GM12878 (cell line): Measurements from ENCODE around the gene CNPY1. TPM values are rescaled to one million over a fixed set of nuclear protein-coding genes. Genes with fewer than 3 reads are reported as not detected.

Experiments
- ATAC-seq: fragments of 200-7000 bp; cut with Tn5 transposase; 3 replicates; pipeline ENCODE4 v1.9.1; 2020; ENCODE audit warnings: mild to moderate bottlenecking, moderate library complexity
- BruUV-seq: library from RNA; stranded (reverse); fragments of 400-500 nt; replicated peaks from 2 replicates; lab custom pipeline; 2021; lab: Mats Ljungman, UMichigan
- CTCF ChIA-PET: fragments of 300-600 bp; sonication (Branson Sonifier 250); formaldehyde crosslinking; extraction: SDS; loops from one replicate; lab custom pipeline; 2021; ENCODE audit warnings: inconsistent platforms; lab: Yijun Ruan, JAX
- POLR2A ChIA-PET: fragments of 350-600 bp; formaldehyde crosslinking; extraction: SDS; loops from one replicate; lab custom pipeline; 2021; ENCODE audit warnings: inconsistent platforms; lab: Charles Lee
- RAD21 ChIA-PET: fragments of 300-600 bp; sonication (Branson Sonifier 250); formaldehyde crosslinking; loops from one replicate; lab custom pipeline; 2023; ENCODE audit warnings: antibody characterized with exemption; ENCODE audit not compliant: unreplicated experiment; lab: Charles Lee
- SMC1A ChIA-PET: fragments of 300-600 bp; sonication (Branson Sonifier 250); formaldehyde crosslinking; loops from one replicate; lab custom pipeline; 2023; ENCODE audit not compliant: unreplicated experiment, uncharacterized antibody; lab: Charles Lee
- DNase-seq: peaks from one replicate; pipeline ENCODE4 v3.0.0-alpha.2; 2011; ENCODE audit warnings: low read depth, low spot score
- FAIRE-seq: peaks from 3 replicates; lab custom pipeline; 2011; peaks lifted over from hg19 to GRCh38; lab: Jason Lieb, UNC
- H2AFZ ChIP-seq: 2 replicates; pipeline ENCODE4 v1.6.0; 2011; ENCODE audit warnings: low read depth, low read length, control low read depth; ENCODE audit not compliant: control insufficient read depth
- H3K27ac ChIP-seq: 2 replicates; pipeline ENCODE4 v1.5.1; 2011; ENCODE audit warnings: control low read depth; ENCODE audit not compliant: control insufficient read depth, insufficient read depth
- H3K27me3 ChIP-seq, 2 experiments: replicated peaks in 1 of 2; 2 replicates each; pipeline versions ENCODE4 v1.6.0 to v1.6.1; 2011; ENCODE audit warnings: low read length in 1 of 2; ENCODE audit not compliant: control insufficient read depth in 2 of 2, insufficient read depth in 2 of 2
- H3K36me3 ChIP-seq, 2 experiments: 2 replicates each; pipeline ENCODE4 v1.5.1; 2011; ENCODE audit warnings: low read length in 1 of 2; ENCODE audit not compliant: control insufficient read depth in 2 of 2, insufficient read depth in 2 of 2
- H3K4me1 ChIP-seq: 2 replicates; pipeline ENCODE4 v1.6.1; 2011; ENCODE audit warnings: mild to moderate bottlenecking, low read length, moderate library complexity, mixed read lengths; ENCODE audit not compliant: control insufficient read depth, insufficient read depth
- H3K4me2 ChIP-seq: 2 replicates; pipeline ENCODE4 v1.6.0; 2011; ENCODE audit warnings: control low read depth; ENCODE audit not compliant: control insufficient read depth, insufficient read depth
- H3K4me3 ChIP-seq: fragments of 200-600 bp; sonication (generic); 2 replicates; pipeline ENCODE4 v1.5.1; 2016
- H3K79me2 ChIP-seq: 2 replicates; pipeline ENCODE4 v1.6.0; 2011; ENCODE audit warnings: low read length; ENCODE audit not compliant: control insufficient read depth, insufficient read depth
- H3K9ac ChIP-seq: 2 replicates; pipeline ENCODE4 v1.8.0; 2011; ENCODE audit warnings: low read length, control low read depth, mixed read lengths; ENCODE audit not compliant: control insufficient read depth, insufficient read depth
- H3K9me3 ChIP-seq: replicated peaks from 3 replicates; pipeline ENCODE4 v1.5.1; 2011; ENCODE audit warnings: mild to moderate bottlenecking, low read length; ENCODE audit not compliant: control insufficient read depth, insufficient read depth
- H4K20me1 ChIP-seq: 2 replicates; pipeline ENCODE4 v1.6.0; 2011; ENCODE audit not compliant: control insufficient read depth, insufficient read depth
- CBX3 ChIP-seq: fragments of 200-600 bp; sonication (generic); IDR thresholded peaks from 2 replicates; pipeline ENCODE4 v1.6.1; 2016; ENCODE audit warnings: low read depth, borderline replicate concordance
- EP300 ChIP-seq, 2 experiments: fragments of 150-350 bp in 1 of 2; IDR thresholded peaks; 2 replicates each; pipeline ENCODE4 v1.6.1; 2011 to 2012; ENCODE audit warnings: low read depth in 2 of 2, low read length in 2 of 2, borderline replicate concordance in 1 of 2, improper control_type of control experiment in 1 of 2, inconsistent platforms in 1 of 2; ENCODE audit not compliant: control insufficient read depth in 1 of 2
- ZNF24 ChIP-seq: fragments of 450-650 bp; IDR thresholded peaks from 2 replicates; pipeline ENCODE4 v1.6.1; 2017; ENCODE audit warnings: antibody characterized with exemption, mild to moderate bottlenecking
- ZZZ3 ChIP-seq: IDR thresholded peaks from 2 replicates; pipeline ENCODE4 v1.6.1; 2011; ENCODE audit warnings: low read depth; ENCODE audit not compliant: control insufficient read depth, insufficient read length
- WGBS: methylation state at CpG from one replicate; pipeline ENCODE4 v1.1.6; 2016; ENCODE audit warnings: low lambda C conversion rate; ENCODE audit not compliant: insufficient replicate concordance, insufficient coverage; ENCODE audit errors: missing lambda C conversion rate; 5-methylcytosine and 5-hydroxymethylcytosine counted together
- in situ Hi-C: fragments of 300-500 bp; cut with MboI; formaldehyde crosslinking; loops from 9 replicates; pipeline ENCODE4 v1.14.3; 2018; ENCODE audit warnings: mixed read lengths
- intact Hi-C: fragments of 100-400 bp; cut with micrococcal nuclease; formaldehyde crosslinking; loops from one replicate; pipeline ENCODE4 v1.14.2; 2022; ENCODE audit not compliant: unreplicated experiment
- polyA plus RNA-seq, 11 experiments: library from polyadenylated mRNA; depleted of rRNA in 4 of 11; unstranded in 6 of 11; stranded (reverse) in 5 of 11; fragments of >200 nt; fragmentation: Nextera tagmentation in 4 of 11; fragmentation: Illumina TruSeq in 1 of 11; extraction: Ambion mirVana in 4 of 11; extraction: Trizol in 1 of 11; gene quantifications; 1 replicate in 1 of 11; 2 replicates in 10 of 11; pipeline versions ENCODE4 v1.2.1 to v1.2.3, GENCODE V29; 2011 to 2016; ENCODE audit warnings: inconsistent platforms in 2 of 11, missing spikeins in 2 of 11, low read depth in 1 of 11
- total RNA-seq, 4 experiments: library from RNA; depleted of rRNA in 3 of 4; stranded (reverse); fragments of >200 nt in 3 of 4; fragmentation: Illumina TruSeq in 1 of 4; extraction: Trizol in 1 of 4; gene quantifications; 2 replicates each; pipeline versions ENCODE4 v1.2.1 to v1.2.3, GENCODE V29; 2013 to 2021
- TF ChIP-seq, protein P1 (sequence below): fragments of 450-650 bp; IDR thresholded peaks from 2 replicates; pipeline ENCODE4 v1.6.1; 2016; ENCODE audit warnings: mild to moderate bottlenecking, moderate library complexity, borderline replicate concordance
- TF ChIP-seq, protein P2 (sequence below): fragments of 450-650 bp; IDR thresholded peaks from 2 replicates; pipeline ENCODE4 v1.6.1; 2016; ENCODE audit warnings: mild to moderate bottlenecking

Gene CNPY1
- total and polyA plus RNA-seq, 10 of the 15 experiments (the other 5 are each of a cell fraction or from before 2014, with no cell fraction given), result not detected

DNA sequence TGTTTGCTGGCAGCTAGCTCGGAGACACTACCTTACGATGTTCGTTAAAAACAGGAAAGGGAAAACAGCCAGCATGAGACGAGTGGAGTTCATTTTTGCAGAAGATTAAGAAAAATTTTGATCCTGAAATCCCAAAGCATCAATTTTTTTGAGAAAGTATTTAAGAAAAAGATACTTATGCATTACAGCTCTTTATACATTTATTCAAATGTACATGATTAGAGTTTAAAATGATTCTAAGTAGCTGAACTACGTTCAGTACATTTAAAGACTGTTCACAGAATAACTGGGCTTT, 34.7 kb downstream of the CNPY1 start:
- CTCF ChIA-PET, result no interaction called here
- H3K9me3 ChIP-seq, result no peaks in the 10 kb centered on the region; the same call in 2 of the 3 replicates
- TF ChIP-seq CBX3, result no peak
- TF ChIP-seq ZNF24, result no peak
- TF ChIP-seq EP300 (IDR thresholded peaks at IDR 0.05; ENCODE audit: borderline replicate concordance in 1 of 2, control insufficient read depth in 1 of 2, low read depth in 2 of 2, low read length in 2 of 2), result no peak
- no peak for TF ChIP-seq ZZZ3
- TF ChIP-seq, protein P1, sequence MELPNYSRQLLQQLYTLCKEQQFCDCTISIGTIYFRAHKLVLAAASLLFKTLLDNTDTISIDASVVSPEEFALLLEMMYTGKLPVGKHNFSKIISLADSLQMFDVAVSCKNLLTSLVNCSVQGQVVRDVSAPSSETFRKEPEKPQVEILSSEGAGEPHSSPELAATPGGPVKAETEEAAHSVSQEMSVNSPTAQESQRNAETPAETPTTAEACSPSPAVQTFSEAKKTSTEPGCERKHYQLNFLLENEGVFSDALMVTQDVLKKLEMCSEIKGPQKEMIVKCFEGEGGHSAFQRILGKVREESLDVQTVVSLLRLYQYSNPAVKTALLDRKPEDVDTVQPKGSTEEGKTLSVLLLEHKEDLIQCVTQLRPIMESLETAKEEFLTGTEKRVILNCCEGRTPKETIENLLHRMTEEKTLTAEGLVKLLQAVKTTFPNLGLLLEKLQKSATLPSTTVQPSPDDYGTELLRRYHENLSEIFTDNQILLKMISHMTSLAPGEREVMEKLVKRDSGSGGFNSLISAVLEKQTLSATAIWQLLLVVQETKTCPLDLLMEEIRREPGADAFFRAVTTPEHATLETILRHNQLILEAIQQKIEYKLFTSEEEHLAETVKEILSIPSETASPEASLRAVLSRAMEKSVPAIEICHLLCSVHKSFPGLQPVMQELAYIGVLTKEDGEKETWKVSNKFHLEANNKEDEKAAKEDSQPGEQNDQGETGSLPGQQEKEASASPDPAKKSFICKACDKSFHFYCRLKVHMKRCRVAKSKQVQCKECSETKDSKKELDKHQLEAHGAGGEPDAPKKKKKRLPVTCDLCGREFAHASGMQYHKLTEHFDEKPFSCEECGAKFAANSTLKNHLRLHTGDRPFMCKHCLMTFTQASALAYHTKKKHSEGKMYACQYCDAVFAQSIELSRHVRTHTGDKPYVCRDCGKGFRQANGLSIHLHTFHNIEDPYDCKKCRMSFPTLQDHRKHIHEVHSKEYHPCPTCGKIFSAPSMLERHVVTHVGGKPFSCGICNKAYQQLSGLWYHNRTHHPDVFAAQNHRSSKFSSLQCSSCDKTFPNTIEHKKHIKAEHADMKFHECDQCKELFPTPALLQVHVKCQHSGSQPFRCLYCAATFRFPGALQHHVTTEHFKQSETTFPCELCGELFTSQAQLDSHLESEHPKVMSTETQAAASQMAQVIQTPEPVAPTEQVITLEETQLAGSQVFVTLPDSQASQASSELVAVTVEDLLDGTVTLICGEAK, result no peak
- TF ChIP-seq, protein P2, sequence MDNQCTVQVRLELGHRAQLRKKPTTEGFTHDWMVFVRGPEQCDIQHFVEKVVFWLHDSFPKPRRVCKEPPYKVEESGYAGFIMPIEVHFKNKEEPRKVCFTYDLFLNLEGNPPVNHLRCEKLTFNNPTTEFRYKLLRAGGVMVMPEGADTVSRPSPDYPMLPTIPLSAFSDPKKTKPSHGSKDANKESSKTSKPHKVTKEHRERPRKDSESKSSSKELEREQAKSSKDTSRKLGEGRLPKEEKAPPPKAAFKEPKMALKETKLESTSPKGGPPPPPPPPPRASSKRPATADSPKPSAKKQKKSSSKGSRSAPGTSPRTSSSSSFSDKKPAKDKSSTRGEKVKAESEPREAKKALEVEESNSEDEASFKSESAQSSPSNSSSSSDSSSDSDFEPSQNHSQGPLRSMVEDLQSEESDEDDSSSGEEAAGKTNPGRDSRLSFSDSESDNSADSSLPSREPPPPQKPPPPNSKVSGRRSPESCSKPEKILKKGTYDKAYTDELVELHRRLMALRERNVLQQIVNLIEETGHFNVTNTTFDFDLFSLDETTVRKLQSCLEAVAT, result no peak
- no peaks in the 10 kb centered on the region for H3K4me1 ChIP-seq
- SMC1A ChIA-PET, result interaction anchor here (0.6 kb wide), 1 partner anchor 160 kb away, joined by 3 read pairs; no protein-coding TSS in a partner anchor
- POLR2A ChIA-PET, result interaction anchor here (0.6 kb wide), 1 partner anchor 839 kb away, joined by 6 read pairs; no protein-coding TSS in a partner anchor
- in situ Hi-C loops (no loop called here), intact Hi-C loops (no loop called here)
- BruUV-seq, result no TSS peak
- no peak overlapping the region for H3K9ac ChIP-seq
- peaks cover 3 to 18% of the 10 kb centered on the region in 2 experiments for H3K27me3 ChIP-seq
- no peak overlapping the region for H2AFZ ChIP-seq
- FAIRE-seq (no peak), DNase-seq (no peak), ATAC-seq (no peak)
- H3K36me3 ChIP-seq, result no peaks in the 10 kb centered on the region
- no peak overlapping the region for H3K27ac ChIP-seq
- RAD21 ChIA-PET, result no interaction called here
- H4K20me1 ChIP-seq, result no peaks in the 10 kb centered on the region
- no peak overlapping the region for H3K4me2 ChIP-seq
- no peaks in the 10 kb centered on the region for H3K79me2 ChIP-seq
- no peak overlapping the region for H3K4me3 ChIP-seq
- WGBS, result 28% methylated on average over 5 of the region's 5 CpGs
